A549 treated with Hydrocortisone at 1 μM for 4 hours (cell line): ENCODE results near the gene CYB5A. TPM values are rescaled to one million over a fixed set of nuclear protein-coding genes. Genes with fewer than 3 reads are reported as not detected.

Experiments used
- total RNA-seq: library from RNA; stranded (reverse); fragments of 200-300 nt; extraction: Qiagen RNA extraction; gene quantifications from 5 replicates; pipeline ENCODE4 v1.2.3, GENCODE V29; 2022

The CYB5A gene
- 123 to 133 TPM (median 129 TPM) in 5 replicates for total RNA-seq

GRCh38 chr18:74291771-74292540, at the start of gene CYB5A:
Gene CYB5A (minus strand): TSS chr18:74291963. CDS start chr18:74291875, 88 bp downstream.

GRCh38 chr18:74315464-74316256, 23.9 kb upstream of the CYB5A start, which contains the start of gene C18orf63:
Gene C18orf63 (plus strand): TSS chr18:74315839. CDS start chr18:74317866, 2,027 bp downstream.

Other genes starting within 250 kb of the CYB5A start
- 0.67 to 1.1 TPM (median 0.92 TPM) in 5 replicates for gene FBXO15, start 144.1 kb downstream of the CYB5A start, total RNA-seq
- gene TIMM21, start 143.4 kb downstream of the CYB5A start, total RNA-seq = 50.0 to 61.7 TPM (median 58.3 TPM) in 5 replicates
- not detected in 5 replicates for gene C18orf63, start 23.9 kb upstream of the CYB5A start, total RNA-seq
- gene DIPK1C, start 165.3 kb upstream of the CYB5A start, total RNA-seq = not detected in 5 replicates
- gene CNDP2, start 204.4 kb upstream of the CYB5A start, total RNA-seq = 79.1 to 106 TPM (median 82.9 TPM) in 5 replicates
- not detected in 5 replicates for gene CNDP1, start 242.5 kb upstream of the CYB5A start, total RNA-seq